OCI-LY7 (cell line): ENCODE results near the gene PANK2. TPM values are rescaled to one million over a fixed set of nuclear protein-coding genes. Genes with fewer than 3 reads are reported as not detected.

ENCODE experiments used
- BruUV-seq: library from RNA; stranded (reverse); fragments of 400-500 nt; replicated peaks from 2 replicates; lab custom pipeline; 2021; lab: Mats Ljungman, UMichigan
- CTCF ChIA-PET: fragments of 300-600 bp; sonication (Branson Sonifier 250); formaldehyde crosslinking; loops from one replicate; lab custom pipeline; 2022; ENCODE audit warnings: antibody characterized with exemption; ENCODE audit not compliant: unreplicated experiment; lab: Charles Lee
- POLR2A ChIA-PET: fragments of 300-600 bp; sonication (Branson Sonifier 250); formaldehyde crosslinking; loops from one replicate; lab custom pipeline; 2022; ENCODE audit warnings: antibody characterized with exemption; lab: Charles Lee
- DNase-seq: peaks from one replicate; pipeline ENCODE4 v3.0.0-alpha.2; 2015; ENCODE audit warnings: low spot score
- H2AFZ ChIP-seq: fragments of 200-600 bp; sonication (generic), shearing (Covaris generic); 2 replicates; pipeline ENCODE4 v1.6.1; 2014; ENCODE audit warnings: mild to moderate bottlenecking, antibody characterized with exemption, low read length, moderate library complexity
- H3K27ac ChIP-seq: fragments of 200-600 bp; sonication (generic); 2 replicates; pipeline ENCODE4 v1.5.1; 2014; ENCODE audit warnings: mixed run types, low read depth, mild to moderate bottlenecking, moderate library complexity, low read length, inconsistent platforms; ENCODE audit not compliant: poor library complexity, severe bottlenecking
- H3K36me3 ChIP-seq: fragments of 200-600 bp; sonication (generic); 2 replicates; pipeline ENCODE4 v1.6.1; 2014; ENCODE audit warnings: mild to moderate bottlenecking, antibody characterized with exemption, low read length, moderate library complexity, mixed read lengths; ENCODE audit not compliant: insufficient read depth
- H3K4me1 ChIP-seq: fragments of 200-600 bp; sonication (generic); 2 replicates; pipeline ENCODE4 v1.5.1; 2014; ENCODE audit warnings: mild to moderate bottlenecking, low read length; ENCODE audit not compliant: insufficient read depth, poor library complexity, severe bottlenecking
- H3K4me2 ChIP-seq: fragments of 200-600 bp; sonication (generic); 2 replicates; pipeline ENCODE4 v1.6.1; 2014; ENCODE audit warnings: mild to moderate bottlenecking, low read length
- H3K4me3 ChIP-seq: fragments of 200-600 bp; sonication (generic); 2 replicates; pipeline ENCODE4 v1.5.1; 2014; ENCODE audit warnings: mild to moderate bottlenecking, low read depth, low read length; ENCODE audit not compliant: poor library complexity, severe bottlenecking
- H3K79me2 ChIP-seq: fragments of 200-600 bp; sonication (generic); 2 replicates; pipeline ENCODE4 v1.6.1; 2016; ENCODE audit warnings: low read depth, mild to moderate bottlenecking, low read length, moderate library complexity, mixed read lengths; ENCODE audit not compliant: insufficient read depth
- H3K9me2 ChIP-seq: fragments of 200-600 bp; sonication (generic); 2 replicates; pipeline ENCODE4 v1.6.1; 2016; ENCODE audit warnings: mild to moderate bottlenecking, low read length, mixed read lengths; ENCODE audit not compliant: insufficient read depth
- H3K9me3 ChIP-seq: fragments of 200-600 bp; sonication (generic); 2 replicates; pipeline ENCODE4 v1.6.1; 2014; ENCODE audit warnings: mild to moderate bottlenecking, mixed run types, low read length, mixed read lengths
- H4K20me1 ChIP-seq: fragments of 200-600 bp; sonication (generic); 2 replicates; pipeline ENCODE4 v1.6.1; 2014; ENCODE audit warnings: mild to moderate bottlenecking, antibody characterized with exemption, low read length, moderate library complexity, mixed read lengths; ENCODE audit not compliant: insufficient read depth
- EZH2phosphoT487 ChIP-seq: fragments of 200-600 bp; sonication (generic); IDR thresholded peaks from 2 replicates; pipeline ENCODE4 v1.6.1; 2018; ENCODE audit warnings: low read depth, borderline replicate concordance, mild to moderate bottlenecking, mixed run types, antibody characterized with exemption, low read length, moderate library complexity, mixed read lengths
- intact Hi-C: fragments of 100-400 bp; cut with micrococcal nuclease; formaldehyde crosslinking; loops from one replicate; pipeline ENCODE4 v1.10.0; 2022; ENCODE audit not compliant: unreplicated experiment
- total RNA-seq, 2 experiments: library from RNA; depleted of rRNA in 1 of 2; stranded (reverse); fragments of >200 nt in 1 of 2; shearing (Covaris generic) in 1 of 2; gene quantifications; 2 replicates each; pipeline ENCODE4 v1.2.3, GENCODE V29; 2014 to 2022
- TF ChIP-seq, protein P1 (sequence below): fragments of 200-600 bp; sonication (generic); conservative IDR thresholded peaks from 2 replicates; pipeline ENCODE4 v1.5.1; 2014; ENCODE audit warnings: mild to moderate bottlenecking, antibody characterized with exemption, low read length, moderate library complexity, mixed read lengths

PANK2 gene
- total RNA-seq, 2 experiments from 2014 or later, result 40.9 to 66.6 TPM

DNA sequence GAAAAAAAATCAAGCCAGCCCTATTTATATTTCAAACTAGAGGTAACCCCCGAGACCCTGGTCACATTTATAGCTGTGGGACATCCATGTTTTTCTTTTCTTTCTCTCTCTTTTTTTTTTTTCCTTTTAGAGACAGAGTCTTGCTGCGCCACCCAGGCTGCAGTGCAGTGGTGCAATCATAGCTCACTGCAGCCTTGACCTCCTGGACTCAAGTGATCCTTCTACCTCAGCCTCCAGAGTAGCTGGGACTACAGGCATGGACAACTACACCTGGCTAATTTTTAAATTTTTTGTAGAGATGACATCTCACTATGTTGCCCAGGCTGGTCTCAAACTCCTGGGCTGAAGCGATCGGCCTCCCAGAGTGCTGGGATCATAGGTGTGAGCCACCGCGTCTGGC is 30.5 kb upstream of the PANK2 start:
- Histone ChIP-seq H3K4me2 (no peak overlapping the region), H3K4me3 (no peak overlapping the region), H3K36me3 (peaks cover 64% of the 10 kb centered on the region), H3K27ac (no peak overlapping the region), H2AFZ (no peak overlapping the region), H3K4me1 (no peaks in the 10 kb centered on the region), H3K9me2 (no peaks in the 10 kb centered on the region), H3K79me2 (no peaks in the 10 kb centered on the region), H3K9me3 (peaks cover 6% of the 10 kb centered on the region; the same call in 1 of the 2 replicates), H4K20me1 (no peaks in the 10 kb centered on the region)
- CTCF ChIA-PET, result no interaction called here
- BruUV-seq, result no TSS peak
- TF ChIP-seq, protein P1, sequence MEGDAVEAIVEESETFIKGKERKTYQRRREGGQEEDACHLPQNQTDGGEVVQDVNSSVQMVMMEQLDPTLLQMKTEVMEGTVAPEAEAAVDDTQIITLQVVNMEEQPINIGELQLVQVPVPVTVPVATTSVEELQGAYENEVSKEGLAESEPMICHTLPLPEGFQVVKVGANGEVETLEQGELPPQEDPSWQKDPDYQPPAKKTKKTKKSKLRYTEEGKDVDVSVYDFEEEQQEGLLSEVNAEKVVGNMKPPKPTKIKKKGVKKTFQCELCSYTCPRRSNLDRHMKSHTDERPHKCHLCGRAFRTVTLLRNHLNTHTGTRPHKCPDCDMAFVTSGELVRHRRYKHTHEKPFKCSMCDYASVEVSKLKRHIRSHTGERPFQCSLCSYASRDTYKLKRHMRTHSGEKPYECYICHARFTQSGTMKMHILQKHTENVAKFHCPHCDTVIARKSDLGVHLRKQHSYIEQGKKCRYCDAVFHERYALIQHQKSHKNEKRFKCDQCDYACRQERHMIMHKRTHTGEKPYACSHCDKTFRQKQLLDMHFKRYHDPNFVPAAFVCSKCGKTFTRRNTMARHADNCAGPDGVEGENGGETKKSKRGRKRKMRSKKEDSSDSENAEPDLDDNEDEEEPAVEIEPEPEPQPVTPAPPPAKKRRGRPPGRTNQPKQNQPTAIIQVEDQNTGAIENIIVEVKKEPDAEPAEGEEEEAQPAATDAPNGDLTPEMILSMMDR, result no peak
- TF ChIP-seq EZH2phosphoT487, result no peak
- POLR2A ChIA-PET, result interaction anchor here (0.6 to 1.0 kb wide), 2 partner anchors 9 to 71 kb away, joined by 3 read pairs; no protein-coding TSS in a partner anchor
- intact Hi-C loops, result loop anchor here (5.0 kb wide), 1 partner anchor 181 kb away; no protein-coding TSS in a partner anchor
- no peak for DNase-seq

DNA sequence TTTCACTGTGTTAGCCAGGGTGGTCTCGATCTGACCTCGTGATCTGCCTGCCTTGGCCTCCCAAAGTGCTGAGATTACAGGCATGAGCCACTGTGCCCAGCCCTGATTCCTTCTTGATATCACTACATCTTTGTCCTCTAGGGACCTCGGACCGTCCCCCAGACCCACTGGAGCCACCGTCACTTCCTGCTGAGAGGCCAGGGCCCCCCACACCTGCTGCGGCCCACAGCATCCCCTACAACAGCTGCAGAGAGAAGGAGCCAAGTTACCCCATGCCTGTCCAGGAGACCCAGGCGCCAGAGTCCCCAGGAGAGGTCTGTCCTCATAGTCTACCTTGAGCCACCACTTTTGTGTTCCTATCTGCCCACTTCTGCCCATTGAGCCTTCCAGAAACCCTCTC is 28.0 kb upstream of the PANK2 start:
- CTCF ChIA-PET, result no interaction called here
- H3K36me3 ChIP-seq, result peaks cover 77% of the 10 kb centered on the region

DNA sequence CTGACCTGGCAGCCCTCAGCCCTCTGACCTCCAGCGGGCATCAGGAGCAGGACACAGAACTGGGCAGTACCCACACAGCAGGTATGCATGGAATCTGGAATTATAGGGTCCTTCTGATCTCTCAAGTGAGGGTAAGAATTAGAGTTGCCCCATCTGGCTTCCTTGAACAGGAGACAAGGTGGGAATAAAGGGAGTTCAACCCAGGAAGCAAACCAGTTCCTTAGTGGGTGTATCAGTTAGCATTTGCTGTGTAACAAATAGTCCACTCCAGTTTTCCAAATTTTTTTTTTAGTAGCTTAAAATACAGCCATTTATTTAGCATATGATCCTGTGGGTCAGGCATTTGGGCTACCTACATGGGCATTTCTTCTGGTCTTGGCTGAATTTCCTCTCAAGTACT is 26.9 kb upstream of the PANK2 start:
- TF ChIP-seq, protein P1, result no peak
- no peak for TF ChIP-seq EZH2phosphoT487
- Histone ChIP-seq H2AFZ (no peak overlapping the region), H3K4me2 (no peak overlapping the region), H3K27ac (no peak overlapping the region), H3K9me3 (peaks cover 6% of the 10 kb centered on the region; the same call in 1 of the 2 replicates), H3K9me2 (no peaks in the 10 kb centered on the region), H3K4me3 (no peak overlapping the region), H3K36me3 (peaks cover 78% of the 10 kb centered on the region), H3K79me2 (no peaks in the 10 kb centered on the region), H4K20me1 (no peaks in the 10 kb centered on the region), H3K4me1 (no peaks in the 10 kb centered on the region)
- no TSS peak for BruUV-seq
- POLR2A ChIA-PET, result no interaction called here
- CTCF ChIA-PET, result no interaction called here
- intact Hi-C loops, result no loop called here
- no peak for DNase-seq

More for the DNA sequence above, 28.0 kb upstream of the PANK2 start:
- Histone ChIP-seq H3K79me2 (no peaks in the 10 kb centered on the region), H3K9me3 (peaks cover 6% of the 10 kb centered on the region; the same call in 1 of the 2 replicates), H3K4me1 (no peaks in the 10 kb centered on the region), H3K4me2 (no peak overlapping the region), H2AFZ (no peak overlapping the region), H4K20me1 (no peaks in the 10 kb centered on the region), H3K9me2 (no peaks in the 10 kb centered on the region), H3K4me3 (no peak overlapping the region), H3K27ac (no peak overlapping the region)
- no peak for DNase-seq
- intact Hi-C loops, result no loop called here
- no peak for TF ChIP-seq EZH2phosphoT487
- TF ChIP-seq, protein P1, result no peak
- POLR2A ChIA-PET, result interaction anchor here (0.6 kb wide), 1 partner anchor 10 kb away, joined by 3 read pairs; no protein-coding TSS in a partner anchor
- no TSS peak for BruUV-seq
